NAMALWA (cell line): ENCODE results near the gene SRP19.
"Not testable (repeated sequence)": the region's sequence is repeated elsewhere in the genome, so short reads cannot be mapped to it uniquely, and the experiment has no call there.

ENCODE experiments used
- DNase-seq: peaks from one replicate; pipeline ENCODE4 v3.0.0-alpha.2; 2015; ENCODE audit warnings: low spot score

Gene SRP19

GRCh38 chr5:112870966-112871365, 9.9 kb downstream of the SRP19 start:
- DNase-seq: no peak

GRCh38 chr5:112876362-112876761, 15.3 kb downstream of the SRP19 start:
- no peak for DNase-seq

- DNase-seq: no peak
Measured at GRCh38 chr5:112878101-112878500, 17.0 kb downstream of the SRP19 start.

GRCh38 chr5:112878760-112879159, 17.7 kb downstream of the SRP19 start:
- DNase-seq: no peak

GRCh38 chr5:112880219-112880964, 19.3 kb downstream of the SRP19 start:
- no peak for DNase-seq

GRCh38 chr5:112883192-112883591, 22.1 kb downstream of the SRP19 start:
- DNase-seq: no peak

- no peak for DNase-seq
Measured at GRCh38 chr5:112885001-112885400, 23.9 kb downstream of the SRP19 start.

GRCh38 chr5:112886975-112887374, 25.9 kb downstream of the SRP19 start:
- no peak for DNase-seq

GRCh38 chr5:112892066-112892465, 31.0 kb downstream of the SRP19 start:
- not testable (repeated sequence) for DNase-seq

GRCh38 chr5:112892776-112893175, 31.7 kb downstream of the SRP19 start:
- DNase-seq: no peak

- DNase-seq: no peak
Measured at GRCh38 chr5:112895682-112896081, 34.6 kb downstream of the SRP19 start.

- DNase-seq: no peak
Measured at GRCh38 chr5:112902561-112902960, 41.5 kb downstream of the SRP19 start.

- DNase-seq: not testable (repeated sequence)
Measured at GRCh38 chr5:112904996-112905395, 43.9 kb downstream of the SRP19 start.

GRCh38 chr5:112906637-112907036, 45.5 kb downstream of the SRP19 start:
- no peak for DNase-seq

- no peak for DNase-seq
Measured at GRCh38 chr5:112907166-112907631, 46.1 kb downstream of the SRP19 start.

GRCh38 chr5:112908854-112909253, 47.8 kb downstream of the SRP19 start:
- no peak for DNase-seq

- DNase-seq: no peak
Measured at GRCh38 chr5:112910529-112910928, 49.4 kb downstream of the SRP19 start.

- no peak for DNase-seq
Measured at GRCh38 chr5:112914584-112914983, 53.5 kb downstream of the SRP19 start.

GRCh38 chr5:112915831-112916230, 54.7 kb downstream of the SRP19 start:
- DNase-seq: no peak

- DNase-seq: peak; percentile 36
Measured at GRCh38 chr5:112917453-112917995, 56.4 kb downstream of the SRP19 start.

- no peak for DNase-seq
Measured at GRCh38 chr5:112918136-112918535, 57.0 kb downstream of the SRP19 start.

- no peak for DNase-seq
Measured at GRCh38 chr5:112918679-112919078, 57.6 kb downstream of the SRP19 start.
